GF-D8 (cell line): ENCODE results near the gene OR10A6.

Source experiments
- DNase-seq: peaks from one replicate; lab custom pipeline; 2025; lab: John Stamatoyannopoulos, UW

OR10A6 gene, protein sequence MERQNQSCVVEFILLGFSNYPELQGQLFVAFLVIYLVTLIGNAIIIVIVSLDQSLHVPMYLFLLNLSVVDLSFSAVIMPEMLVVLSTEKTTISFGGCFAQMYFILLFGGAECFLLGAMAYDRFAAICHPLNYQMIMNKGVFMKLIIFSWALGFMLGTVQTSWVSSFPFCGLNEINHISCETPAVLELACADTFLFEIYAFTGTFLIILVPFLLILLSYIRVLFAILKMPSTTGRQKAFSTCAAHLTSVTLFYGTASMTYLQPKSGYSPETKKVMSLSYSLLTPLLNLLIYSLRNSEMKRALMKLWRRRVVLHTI

DNA sequence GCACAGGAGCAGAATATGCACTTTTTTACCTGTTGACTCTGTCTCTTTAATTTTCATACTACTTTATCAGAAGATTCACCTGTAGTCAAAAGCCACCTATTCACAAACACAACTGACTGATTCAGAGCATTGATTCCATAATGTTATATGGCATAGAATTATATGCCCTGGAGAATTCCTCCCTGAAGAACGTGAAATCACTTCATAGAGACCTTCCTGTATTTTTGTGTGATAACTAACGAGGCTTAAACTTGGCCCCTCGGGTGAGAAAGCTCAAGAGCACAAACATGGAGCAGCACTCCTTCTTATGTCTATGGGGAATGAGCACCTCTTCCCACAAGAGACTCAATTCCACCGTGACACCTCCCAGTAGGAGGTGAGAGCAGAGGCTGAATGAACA is at the start of gene OR10A6:
Gene OR10A6 (minus strand): TSS at position 101 of the 400 bp plus-strand sequence. CDS start 2,606 bp downstream, outside the sequence.
- no peak for DNase-seq

DNA sequence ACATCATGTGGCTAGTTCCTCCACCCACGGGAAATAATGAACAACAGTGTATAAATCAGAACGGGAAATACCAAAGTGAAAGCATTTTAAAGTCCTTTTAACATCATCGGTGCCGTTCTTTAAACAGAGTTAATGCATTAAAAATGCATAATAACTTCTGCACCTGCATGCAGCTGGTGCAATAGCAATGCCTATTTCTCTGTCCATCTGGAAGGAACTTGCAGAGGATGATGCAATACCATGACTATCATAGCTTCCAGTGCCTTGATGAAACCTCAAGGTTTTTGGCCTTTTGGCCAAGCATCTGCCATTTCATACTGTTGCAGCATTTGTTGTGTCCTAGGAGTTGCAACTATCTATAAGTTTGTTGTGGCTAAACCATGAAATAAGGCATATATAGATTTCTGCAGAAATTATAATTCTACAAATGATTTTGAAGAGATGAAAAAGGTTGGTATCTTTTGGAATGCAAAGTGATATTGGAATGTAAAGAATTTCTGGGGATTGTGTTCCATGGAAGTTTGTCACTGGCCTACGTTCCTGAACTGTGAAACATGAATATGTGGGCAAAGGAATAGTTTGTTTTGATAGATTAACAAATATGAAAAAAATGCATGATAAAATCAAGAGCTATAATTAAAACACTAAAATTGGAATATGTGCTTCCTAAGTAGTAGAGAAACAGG is 46.3 kb upstream of the OR10A6 start:
- DNase-seq, result no peak

DNA sequence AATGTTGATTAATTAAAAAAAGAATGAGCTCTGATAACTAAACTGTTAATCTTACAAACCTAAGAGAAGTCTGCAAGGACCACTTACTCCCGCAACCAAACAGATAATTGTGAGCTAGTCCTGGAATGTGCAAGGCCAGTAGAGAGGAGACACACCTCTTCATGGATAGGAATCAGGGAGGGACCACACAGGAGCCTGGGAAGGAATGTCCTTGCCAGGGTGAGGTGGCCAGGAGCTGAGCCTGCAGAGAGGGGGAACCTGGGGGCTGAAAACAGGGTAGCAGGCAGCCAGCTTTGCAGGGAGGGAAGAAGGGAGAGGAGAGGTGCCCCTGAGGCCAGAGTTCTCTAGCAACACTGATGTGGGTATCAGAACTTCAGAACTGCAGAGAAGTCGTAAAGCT is 43.6 kb upstream of the OR10A6 start:
- DNase-seq, result no peak

DNA sequence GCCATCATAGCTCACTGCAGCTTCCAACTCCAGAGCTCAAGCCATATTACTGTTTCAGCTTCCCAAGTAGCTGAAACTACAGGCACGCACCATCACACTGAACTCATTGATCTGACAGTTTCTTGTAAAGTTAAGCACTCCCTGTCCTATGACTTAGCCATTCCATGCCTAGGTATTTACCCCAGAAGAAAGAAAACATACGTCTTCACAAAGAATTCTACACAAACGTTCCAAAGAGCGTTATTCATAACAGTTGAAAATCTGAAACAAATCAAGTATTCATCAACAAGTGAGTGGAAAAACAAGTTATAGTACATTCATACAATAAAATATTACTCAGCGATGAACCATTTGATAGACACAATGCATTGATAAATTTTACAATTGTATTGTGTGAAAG is 41.9 kb upstream of the OR10A6 start:
- no peak for DNase-seq

DNA sequence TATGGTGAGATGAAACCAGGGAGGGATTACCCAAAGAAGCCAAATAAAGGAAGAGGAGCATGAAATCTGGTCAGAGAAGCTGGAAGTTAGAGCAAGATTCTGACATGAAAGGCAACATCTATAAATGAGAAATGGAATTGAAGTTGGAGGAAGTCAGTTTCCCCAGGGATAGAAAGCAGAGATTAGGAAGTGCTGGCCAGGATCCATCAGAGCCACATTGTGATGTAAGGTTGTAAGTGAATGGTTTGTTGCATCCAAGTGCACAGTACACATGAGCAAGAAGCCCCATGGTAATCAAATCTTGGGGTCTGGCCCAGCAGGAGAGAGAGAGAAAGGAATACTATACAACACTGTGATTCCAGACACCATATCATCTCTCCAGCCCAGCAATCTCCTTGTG is 40.8 kb upstream of the OR10A6 start:
- no peak for DNase-seq

DNA sequence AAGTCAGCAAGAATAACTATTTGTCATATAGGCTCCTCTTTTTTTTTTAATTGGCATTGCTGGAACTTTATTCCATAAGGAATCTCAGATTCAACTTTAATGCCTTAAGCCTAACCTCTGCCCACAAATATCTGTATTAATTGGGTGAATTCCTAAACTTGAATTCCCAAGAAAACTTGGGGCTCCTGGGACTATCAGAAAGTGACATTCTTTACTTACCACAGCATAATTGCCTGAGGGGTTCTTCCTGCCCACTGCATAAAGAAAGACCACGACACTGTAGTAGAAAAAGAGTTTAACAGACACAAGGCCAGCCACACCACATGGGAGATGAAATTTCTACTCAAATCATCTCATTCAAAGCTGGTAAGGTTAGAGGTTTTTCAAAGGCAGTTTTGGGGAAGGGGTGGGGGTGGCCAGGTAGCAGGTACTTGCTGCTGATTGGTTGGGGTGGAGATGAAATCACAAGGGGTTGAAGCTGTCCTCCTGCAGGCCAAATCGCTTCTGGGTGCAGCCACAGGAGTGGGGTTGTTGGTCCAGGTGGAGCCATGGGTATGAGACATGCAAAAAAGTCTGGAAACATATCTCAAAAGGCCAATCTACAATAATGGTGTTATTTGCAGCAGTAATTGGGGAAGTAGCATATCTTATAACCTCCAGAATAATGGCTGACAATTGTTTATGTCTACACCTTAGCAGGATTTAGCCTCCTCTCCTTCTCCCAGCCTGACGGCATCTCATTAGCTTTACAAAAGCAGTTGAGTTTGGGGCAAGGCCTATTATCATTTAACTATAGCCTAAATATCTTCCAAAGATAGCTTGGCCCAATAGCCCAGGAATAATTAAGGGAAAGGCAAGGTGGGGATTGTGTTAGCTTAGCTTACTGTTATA is 38.9 kb upstream of the OR10A6 start:
- no peak for DNase-seq

DNA sequence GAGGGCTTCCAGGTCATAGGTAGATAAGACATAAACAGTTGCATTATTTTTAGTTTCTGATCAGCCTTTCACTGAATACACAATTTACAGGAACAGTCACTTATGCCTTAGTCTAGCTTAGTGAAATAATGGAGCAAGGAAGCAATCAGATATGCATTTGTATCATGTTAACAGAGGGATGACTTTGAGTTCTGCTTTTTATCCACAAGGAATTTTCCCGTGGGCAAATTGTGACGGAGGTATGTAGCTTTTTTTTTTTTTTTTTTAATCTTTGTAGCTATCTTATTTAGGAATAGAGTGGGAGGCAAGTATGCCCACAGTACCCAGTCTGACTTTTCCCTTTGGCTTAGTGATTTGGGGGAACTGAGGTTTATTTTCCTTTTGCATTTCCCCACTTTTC is 37.6 kb upstream of the OR10A6 start:
- no peak for DNase-seq

DNA sequence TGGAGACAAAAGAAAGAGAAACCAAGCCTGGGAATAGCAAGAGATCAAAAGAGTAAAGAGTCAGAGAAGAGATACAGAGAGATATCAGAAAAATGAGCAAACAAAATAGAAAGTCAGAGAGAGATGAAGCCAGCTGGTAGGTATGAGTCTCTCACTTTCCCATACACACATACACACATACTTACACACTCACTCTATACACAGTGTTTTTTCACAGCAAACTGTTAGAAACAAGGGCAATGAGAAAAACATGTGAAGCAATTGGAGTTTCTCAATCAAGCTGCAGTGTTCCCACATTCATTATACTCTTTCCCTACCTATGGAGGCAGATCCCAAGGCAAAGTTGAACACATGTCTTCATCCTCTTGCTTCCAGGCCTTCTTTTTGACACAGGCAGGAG is 36.8 kb upstream of the OR10A6 start:
- DNase-seq, result no peak

DNA sequence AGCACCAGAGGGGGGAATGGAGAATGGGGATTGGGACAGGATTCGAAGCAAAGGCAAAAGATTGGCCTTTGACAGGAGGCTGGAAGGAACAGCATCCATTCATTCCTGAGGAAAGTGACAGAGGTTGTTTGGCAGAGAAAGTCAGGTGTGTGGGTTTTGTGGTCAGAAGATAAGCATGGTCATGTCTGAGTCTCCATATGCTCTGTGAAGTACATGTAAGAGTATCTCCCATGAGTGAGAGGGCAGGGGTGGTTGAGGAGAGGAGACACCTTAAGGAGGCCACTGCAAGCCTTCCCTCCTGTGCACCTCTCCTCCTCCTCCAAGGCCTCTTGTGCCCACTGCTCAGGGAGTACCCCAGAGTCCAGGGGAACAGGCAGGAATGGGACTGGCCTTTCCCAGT is 36.0 kb upstream of the OR10A6 start:
- no peak for DNase-seq

DNA sequence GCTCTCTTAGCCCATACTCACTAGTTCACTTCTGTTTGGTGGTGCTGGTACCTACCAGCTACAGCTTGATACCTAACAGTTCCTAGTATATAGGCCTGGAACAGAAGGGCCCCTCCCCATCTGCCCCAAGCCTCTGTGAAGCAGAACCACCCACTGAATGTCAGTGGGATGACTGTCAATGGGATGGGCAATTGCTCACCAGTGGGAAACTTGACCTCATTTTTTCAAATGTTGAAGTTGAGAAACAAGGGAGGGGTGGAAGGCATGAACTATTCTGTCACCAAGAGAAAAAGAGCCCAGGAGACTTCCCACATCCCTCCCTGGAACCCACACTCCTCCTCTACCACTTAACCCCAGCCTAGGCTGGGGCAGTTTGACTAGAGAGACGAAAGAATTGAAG is 34.3 kb upstream of the OR10A6 start, which contains the start of gene NLRP10:
Gene NLRP10 (minus strand): TSS at position 62 of the 400 bp plus-strand sequence. CDS start 1,952 bp downstream, outside the sequence.
- no peak for DNase-seq

DNA sequence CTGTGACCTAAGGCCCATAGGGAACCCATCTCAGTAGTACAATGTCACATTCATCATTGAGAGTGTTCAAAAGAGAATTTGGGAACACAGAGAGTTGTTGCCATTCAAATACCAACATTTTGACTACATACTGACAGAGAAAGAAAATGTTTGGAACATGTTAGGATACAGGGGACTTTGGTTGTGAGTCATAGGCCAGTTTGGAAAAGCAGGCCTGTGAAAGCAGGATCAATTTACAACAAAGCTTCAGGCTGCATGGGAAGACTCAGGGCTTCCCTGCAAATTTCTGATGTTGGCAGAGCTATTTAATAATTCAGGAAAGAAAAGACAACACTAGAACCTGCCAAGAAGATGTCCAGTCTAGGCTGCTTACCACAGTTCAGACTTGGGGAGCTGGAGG is 33.8 kb upstream of the OR10A6 start:
- DNase-seq, result no peak

DNA sequence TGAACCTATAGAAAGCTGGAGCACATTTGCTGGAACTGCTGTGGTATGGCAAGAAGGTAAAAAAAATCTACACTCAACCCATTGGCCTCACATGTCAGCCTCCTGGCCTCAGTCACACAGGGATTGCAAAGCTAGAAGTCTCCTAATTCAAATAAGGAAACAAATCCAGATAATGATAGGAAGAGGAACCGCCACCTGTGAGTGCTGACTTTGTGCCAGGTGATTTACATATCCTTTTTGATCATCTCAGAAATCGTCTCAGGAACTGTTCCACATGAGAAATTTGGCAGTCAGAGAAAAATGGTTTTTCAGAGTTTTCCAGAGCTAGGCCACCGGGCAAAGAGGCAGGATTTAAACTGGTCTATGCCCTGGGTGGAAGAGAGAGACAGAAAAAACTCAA is 33.2 kb upstream of the OR10A6 start:
- DNase-seq, result no peak

DNA sequence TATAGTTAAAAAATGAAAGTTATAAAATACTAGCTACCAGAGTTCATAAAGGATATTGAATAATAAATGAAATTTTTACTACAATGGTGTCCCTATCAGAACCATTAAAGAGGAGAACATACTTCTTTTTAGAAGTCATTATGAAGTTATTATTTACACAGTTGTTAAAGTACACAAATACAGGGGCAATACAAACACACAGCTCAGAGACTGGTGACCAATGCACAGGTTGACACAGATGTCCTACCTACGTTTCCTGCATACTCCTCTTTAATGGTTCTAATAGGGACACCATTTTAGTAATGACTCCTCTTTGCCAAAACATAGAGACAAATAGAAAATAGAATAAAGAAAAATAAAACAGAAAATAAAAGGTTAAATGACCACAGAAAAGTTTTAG is 24.1 kb upstream of the OR10A6 start:
- DNase-seq, result no peak

DNA sequence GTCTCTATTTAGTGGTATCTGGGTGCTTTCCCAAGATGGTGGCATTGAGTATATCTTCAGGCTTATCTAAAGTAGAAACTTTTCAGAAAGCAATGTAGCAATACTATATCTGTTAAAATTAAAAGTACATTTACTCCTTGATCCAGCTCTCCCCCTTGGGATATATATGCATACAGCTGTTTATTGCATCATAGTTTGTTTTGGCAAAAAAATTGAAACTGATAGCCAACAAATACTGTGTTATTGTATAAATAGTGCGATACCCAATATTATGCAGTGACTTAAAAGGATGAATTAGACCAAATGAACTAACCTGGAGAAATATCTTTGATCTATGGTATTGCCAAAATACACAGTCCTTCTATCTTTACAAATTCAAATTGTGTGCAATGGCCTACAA is 18.9 kb upstream of the OR10A6 start:
- no peak for DNase-seq

DNA sequence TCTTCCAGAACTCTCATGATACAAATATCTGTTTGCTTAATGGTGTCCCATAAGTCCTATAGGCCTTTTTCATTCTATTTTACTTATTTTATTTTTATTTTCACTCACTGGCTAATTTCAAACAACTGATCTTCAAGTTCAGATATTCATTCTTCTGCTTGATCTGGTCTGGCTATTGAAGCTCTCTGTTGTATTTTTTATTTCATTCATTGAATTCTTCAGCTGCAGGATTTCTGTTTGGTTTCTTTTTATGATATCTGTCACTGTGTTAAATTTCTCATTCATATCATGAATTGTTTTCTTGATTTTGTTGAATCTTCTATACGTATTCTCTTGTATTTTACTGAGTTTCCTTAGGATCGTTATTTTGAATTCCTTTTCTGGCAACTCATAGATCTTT is 13.1 kb upstream of the OR10A6 start:
- DNase-seq, result no peak

DNA sequence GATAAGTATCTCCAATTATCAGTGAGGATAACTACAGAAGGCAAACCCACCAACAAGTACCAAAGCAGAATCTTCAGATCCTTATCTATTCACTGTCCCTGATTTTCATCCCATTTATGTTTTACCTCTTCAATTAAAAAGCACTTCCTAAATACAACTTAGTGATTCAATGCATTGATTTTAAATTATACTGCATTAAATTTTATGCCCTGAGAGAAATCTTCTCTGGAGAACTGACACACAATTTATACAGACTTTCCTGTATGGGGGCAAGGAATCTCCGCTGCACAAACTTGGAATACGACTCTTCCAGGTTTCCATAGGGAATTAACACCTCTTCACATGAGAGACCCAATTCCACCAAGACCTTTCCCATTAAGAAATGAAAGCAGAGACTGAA is 10.5 kb upstream of the OR10A6 start, which contains the start of gene OR10A3:
Gene OR10A3 (minus strand): TSS at position 101 of the 400 bp plus-strand sequence. CDS start 2,188 bp downstream, outside the sequence.
- no peak for DNase-seq

DNA sequence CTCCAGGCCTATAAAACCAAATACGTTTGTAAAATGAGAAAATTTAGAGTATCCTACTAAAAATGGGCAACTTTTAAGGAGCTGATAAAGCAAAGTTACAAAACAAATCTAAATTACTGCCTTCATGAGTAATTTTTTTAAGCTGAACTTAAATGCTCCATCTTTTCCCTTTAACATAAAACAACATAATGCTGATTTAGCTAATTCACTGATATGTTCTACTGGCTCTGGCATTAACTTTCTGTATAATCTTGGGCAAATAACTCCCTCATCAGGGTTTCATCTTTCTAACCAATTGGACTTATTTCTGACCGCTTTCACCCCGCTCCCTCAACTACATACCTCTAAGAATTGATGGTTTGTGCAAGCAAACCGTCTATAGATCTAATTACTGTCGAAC is 10.1 kb upstream of the OR10A6 start:
- DNase-seq, result no peak

DNA sequence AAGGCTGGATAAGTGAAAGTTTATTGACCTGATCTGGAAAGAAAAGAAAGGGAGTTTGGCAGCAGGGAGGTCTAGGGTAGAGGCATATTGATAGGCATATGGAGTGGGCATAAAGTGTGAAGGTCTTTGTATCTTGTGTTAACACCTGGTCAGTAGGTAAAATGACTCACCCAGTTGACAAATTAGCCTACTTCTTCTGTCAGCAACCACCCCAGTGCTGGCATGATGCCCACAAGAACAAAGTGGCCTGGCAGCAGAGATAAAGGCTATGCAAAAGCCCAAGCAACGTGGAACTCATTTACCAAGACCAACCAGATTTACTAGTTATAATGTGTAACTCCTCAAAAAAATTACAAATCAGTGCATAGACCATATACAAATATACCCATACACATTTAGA is 5.5 kb upstream of the OR10A6 start:
- DNase-seq, result no peak

DNA sequence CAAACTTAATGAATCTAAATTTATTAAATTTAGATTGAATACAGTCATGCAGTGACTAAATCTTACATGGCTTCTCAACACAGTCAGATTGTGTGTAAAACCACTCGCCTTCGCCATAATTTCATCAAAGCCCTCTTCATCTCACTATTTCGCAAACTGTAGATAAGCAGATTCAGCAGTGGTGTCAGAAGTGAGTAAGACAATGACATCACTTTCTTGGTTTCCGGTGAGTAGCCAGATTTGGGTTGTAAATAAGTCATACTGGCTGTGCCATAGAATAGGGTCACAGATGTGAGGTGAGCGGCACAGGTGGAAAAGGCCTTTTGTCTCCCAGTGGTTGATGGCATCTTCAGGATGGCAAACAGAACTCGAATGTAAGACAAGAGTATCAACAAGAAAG is 3.4 kb downstream of the OR10A6 start:
- DNase-seq, result no peak

DNA sequence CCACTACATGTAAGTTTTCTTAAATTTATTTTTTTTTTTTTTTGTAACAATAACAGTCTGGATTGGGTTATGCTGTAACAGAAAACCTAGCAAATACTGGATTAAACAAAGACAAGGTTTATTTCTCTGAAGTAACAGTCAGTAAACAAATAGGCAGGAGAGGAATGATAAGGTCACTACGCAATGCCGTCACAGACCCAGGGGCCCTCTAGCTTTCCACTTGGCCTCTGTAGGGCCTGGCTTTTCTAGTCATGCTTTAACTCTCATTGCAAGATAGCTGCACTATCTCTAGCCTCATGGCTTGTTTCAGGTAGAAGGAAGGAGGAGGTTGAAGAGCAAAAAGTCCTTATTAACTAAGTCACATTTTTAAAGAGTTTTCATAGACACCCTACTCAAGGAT is 6.5 kb downstream of the OR10A6 start:
- DNase-seq, result no peak

DNA sequence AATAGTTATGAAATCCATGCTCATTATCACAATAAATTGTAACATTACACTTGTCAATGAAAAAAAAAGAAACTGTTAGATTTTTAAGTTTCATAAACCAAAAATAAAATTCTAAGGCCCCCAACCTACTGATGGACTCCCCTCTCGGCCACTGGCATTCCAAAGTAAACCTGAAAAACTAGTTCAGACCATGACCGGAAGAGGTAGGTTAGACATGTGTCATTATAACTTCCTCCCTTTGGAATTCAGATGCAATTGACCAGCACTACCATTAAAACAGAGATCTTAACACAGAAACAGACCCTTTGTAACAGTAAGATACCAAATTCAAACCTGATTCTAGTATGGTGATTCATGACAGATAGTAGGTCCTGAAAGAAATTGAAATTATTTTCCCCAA is 12.9 kb downstream of the OR10A6 start:
- DNase-seq, result no peak

DNA sequence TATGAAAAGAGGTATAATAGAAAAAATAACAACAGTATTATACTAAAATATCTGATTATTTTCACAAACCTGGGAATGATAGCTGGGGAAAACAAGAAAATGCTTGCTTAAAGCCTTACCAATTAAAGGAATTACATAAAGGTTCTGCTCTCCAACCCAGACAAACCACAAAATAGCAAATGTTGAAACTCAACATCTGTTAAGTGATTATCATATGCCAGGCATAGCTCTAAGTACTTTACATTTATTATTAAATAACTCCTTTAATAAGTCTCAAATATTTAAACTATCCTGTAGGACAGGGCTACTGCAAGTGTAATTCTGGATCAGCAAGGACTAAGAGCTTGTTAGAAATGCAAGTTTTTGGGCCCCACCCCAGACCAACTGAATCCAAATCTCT is 20.1 kb downstream of the OR10A6 start:
- no peak for DNase-seq
